NCI-H146 treated with DMSO at 0.1 percent for 48 hours (cell line): ENCODE results near the gene LHCGR.
"Not testable (repeated sequence)": the region's sequence is repeated elsewhere in the genome, so short reads cannot be mapped to it uniquely, and the experiment has no call there.

Source experiments
- DNase-seq: peaks from one replicate; lab custom pipeline; 2025; ENCODE audit not compliant: unreplicated experiment; lab: John Stamatoyannopoulos, UW

LHCGR gene

DNA sequence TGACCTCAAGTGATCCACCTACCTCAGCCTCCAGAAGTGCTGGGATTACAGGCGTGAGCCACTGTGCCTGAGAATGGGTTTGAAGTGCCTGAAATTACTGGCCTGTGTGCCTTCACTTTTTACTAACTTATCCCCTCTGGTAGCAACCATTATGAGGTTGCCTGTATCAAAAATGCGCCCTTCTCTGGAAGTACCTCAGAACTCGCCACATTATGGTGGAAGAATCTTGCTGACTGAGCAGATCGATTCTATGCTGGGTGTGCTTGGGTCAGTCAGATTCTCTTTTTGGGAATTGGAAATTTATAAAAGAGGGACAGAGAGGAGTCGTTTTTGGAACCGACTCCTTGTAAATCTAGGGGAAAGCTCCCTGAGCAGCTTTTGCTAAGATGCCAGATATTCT lies 8.2 kb downstream of the LHCGR start:
- DNase-seq: no peak

DNA sequence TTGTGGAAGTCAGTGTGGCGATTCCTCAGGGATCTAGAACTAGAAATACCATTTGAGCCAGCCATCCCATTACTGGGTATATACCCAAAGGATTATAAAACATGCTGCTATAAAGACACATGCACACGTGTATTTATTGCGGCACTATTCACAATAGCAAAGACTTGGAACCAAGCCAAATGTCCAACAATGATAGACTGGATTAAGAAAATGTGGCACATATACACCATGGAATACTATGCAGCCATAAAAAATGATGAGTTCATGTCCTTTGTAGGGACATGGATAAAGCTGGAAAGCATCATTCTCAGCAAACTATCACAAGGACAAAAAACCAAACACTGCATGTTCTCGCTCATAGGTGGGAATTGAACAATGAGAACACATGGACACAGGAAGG lies 16.3 kb downstream of the LHCGR start:
- not testable (repeated sequence) for DNase-seq

DNA sequence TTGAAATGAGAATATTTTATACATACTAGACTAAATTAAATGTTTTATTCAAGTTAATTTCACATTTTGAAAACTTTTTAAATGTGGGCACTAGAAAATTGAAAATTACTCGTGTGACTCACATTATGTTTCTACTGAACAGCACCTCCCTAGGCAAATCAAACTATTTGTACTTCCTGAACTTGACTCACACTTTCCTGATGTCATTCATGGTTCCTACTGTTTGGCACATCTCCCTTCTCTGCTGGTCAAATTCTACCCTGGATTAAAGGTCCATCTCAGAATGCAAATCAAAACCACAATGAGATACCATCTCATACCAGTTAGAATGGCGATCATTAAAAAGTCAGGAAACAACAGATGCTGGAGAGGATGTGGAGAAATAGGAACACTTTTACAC lies 16.7 kb downstream of the LHCGR start:
- DNase-seq: no peak

DNA sequence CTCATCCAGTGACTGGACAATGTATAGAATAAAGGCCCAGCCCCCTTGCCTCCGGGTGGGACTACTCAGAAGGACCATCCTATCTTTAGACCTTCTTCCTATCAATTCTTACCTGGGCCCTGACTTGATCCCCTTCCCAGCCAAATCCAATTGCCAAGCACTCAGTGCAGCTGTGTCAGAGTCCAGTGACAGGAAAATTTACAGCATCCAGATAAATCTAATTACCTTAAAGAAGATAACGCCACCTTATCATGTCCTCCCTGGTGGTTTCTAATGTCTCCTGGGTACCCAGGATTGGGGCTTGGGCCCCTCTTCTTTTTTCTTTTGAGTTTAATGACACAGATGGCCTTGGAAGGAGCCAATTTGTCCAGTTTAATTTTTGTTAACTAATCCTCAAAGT lies 19.3 kb downstream of the LHCGR start:
- DNase-seq: no peak

DNA sequence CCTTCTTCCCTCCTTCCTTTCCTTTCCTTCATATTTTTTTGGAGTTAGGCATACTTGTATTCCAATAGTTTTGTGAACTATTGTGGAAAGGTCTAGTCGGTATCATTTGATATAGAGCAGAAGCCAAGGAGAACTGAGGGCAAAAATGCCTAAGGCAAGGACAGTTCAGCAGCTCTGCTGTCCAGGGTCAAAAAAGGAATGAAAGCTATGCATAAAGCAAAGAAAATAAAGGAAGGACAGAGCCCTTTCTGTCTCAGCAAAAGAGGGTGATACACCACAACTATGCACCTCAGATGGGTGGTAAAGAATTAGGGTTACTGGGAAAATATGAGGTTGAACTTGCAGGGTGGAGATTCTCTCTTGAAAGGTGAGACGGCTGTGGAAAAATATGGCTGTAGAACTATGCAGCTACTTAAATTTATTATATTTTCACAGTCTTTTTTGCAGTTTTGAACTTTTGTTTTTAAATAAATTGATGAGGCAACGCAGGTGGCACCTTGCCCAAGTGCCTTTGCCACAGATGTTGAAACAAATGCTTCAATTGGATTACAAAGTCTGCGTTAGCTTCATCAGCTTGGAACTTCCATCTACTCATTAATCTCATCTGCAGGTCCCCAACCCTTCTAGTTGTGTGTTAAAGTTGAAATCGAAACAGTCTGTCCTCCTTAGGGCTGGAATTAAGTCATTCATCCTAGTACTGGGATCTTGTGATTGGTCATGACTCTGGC lies 20.8 kb downstream of the LHCGR start:
- DNase-seq: no peak

DNA sequence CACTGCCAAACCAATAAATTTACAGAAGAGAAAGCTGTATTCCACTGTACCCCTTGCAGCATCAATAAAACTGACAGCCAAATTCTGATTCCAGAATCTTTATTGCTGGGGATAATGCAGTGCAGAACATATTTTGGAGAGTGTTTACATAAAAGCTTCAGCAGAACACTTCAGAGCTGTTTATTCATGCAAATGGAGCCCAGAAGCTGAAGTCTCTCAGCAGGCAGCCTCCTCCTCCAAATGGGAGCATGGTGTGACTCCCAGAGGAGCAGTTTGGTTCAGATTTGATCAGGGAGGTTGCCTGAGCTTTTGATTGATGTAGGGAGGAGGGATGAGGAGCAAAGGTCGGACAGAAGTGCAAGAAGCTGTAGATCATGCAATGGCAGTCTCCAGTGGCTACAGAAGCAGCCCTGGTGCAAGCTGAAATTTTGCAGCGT lies 22.4 kb downstream of the LHCGR start:
- no peak for DNase-seq

DNA sequence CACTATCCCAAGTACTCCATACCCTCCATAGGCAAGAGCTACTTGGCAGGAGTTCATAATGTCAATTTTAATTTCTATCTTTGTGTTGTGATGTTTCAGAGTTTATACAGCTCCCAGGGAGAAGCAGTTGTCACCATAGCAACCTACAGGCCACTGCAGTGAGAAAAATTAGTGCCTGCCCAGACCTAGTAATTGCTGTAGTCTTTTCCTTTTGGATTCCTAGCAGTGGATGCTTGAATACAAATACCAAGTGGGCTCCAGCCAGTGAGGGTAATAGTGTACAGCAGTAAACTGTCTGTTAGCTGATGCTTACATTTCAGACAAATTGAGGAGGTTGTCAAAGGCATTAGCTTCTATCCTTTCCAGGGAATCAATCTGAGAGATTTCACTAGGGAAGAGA lies 26.7 kb downstream of the LHCGR start:
- no peak for DNase-seq

DNA sequence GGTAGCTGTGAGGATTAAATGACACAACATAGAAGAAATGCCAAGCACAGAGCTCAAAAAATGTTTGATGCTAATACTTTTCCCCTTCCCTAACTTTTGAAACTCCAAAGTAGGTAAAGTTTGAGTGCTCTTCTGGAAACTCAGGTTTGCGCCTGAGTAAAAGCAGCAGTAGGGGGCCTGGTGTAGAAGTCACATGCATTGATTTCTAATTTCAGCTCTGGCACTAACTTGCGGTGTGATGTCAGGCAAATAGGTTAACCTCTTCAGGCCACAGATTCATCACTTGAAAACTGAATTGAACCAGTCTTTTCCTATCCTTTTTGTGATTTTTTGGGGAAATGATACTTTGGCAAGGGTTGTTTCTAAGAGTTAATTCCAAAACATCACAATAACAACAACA lies 27.2 kb downstream of the LHCGR start:
- DNase-seq: no peak

DNA sequence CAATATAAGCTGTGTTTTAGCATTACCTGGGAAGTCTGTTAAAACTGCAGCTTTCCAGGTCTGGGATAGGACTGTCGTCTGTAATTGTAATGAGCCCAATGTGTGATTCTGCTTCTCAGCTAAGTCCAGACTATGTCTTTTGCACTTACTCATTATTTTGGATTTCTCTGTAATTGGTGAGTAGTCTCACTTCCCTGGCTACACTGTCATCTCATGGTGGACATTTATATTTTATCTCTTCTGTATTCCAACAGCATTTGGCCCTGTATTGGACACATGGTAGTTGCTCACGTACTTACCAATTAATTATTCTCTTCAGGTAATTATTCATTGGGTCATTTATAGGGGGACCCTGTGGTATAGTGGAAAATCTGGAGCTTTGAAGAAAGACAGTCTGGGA lies 28.0 kb downstream of the LHCGR start:
- no peak for DNase-seq

DNA sequence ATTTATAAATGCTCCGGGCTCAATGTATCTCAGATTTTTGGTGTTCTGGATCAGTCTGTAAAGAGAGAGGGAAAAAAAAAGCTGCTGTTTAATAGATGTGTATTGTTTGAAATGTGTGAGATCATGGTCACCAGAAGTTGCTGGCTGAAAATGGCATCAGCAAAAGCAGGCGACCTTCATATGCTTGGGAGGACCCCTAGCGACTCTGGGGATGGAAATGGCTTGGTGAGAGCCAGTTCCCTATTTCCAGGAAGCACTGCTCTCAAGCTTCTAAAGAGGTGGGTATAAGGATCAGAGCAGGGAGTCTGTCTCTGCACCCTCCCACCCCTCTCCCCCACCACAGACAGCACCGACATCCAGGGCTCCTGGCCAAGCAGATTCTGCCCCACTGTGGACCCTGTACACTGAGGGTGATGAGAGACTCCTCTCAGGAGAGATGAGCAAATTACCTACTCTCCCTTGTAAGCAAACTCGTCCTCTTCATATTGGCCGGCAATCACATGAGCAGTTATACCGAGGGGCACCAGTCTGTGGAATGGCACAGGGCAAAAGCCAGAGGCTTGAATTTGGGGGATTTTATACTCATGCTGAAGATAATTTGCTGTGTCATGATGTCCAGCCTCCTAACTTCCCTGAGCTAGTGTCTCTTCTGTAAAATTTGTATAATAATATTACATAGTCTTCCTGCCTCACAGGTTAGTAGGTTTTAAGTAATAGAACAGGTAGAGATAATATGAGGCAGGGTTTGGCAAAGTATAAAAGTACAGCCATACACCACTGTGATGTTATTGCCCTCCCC lies 29.6 kb downstream of the LHCGR start:
- no peak for DNase-seq

DNA sequence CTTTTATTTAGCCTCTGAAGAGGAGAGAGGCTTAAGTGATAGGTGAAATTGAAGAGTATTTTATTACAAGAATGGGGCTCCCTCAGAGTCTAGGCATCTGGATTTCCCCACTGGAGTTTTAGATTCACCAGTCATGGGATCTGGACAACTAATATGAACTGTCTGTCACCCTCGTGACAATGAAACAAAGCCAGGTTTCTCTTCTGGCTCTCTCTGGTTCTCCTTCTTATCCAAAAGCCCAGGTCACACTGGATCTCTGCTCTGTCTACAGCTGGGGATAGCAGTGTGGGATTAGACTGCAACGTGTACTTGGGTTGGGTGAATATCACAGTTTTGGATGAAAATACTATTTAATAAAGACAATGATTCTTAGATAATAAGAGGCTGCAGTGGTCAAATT lies 31.2 kb downstream of the LHCGR start:
- no peak for DNase-seq

DNA sequence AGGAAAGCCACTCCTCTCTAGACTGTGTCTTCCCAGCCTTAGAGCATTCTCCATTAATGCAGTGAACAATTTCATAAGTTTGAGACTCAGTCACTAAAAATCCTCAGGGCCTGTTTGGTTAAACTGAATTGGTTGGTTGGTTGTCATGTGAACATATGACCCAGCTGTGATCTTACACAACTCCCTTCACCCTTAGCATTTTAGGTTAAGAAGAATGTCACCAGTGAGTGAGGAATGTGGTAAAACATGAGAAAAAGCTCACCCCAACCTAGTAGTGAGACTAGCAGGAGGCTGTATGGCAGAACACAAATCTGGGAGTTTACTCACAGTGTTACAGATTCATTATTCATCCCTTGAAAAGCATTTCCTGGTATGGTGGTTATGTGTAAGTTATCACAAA lies 32.4 kb downstream of the LHCGR start:
- DNase-seq: no peak

DNA sequence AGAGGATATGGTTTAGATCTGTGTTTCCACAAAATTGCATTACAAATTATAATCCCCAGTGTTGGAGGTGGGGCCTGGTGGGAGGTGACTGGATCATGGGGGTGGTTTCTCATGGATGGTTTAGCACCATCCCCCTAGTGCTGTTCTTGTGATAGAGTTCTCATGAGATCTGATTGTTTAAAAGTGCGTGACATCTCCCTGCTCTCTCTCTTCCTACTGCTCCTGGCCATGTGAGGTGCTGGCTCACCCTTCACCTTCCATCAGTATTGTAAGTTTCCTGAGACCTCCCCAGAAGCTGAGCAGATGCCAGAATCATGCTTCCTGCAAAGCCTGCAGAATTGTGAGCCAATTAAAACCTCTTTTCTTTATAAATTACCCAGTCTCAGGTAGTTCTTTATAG lies 33.1 kb downstream of the LHCGR start:
- no peak for DNase-seq

DNA sequence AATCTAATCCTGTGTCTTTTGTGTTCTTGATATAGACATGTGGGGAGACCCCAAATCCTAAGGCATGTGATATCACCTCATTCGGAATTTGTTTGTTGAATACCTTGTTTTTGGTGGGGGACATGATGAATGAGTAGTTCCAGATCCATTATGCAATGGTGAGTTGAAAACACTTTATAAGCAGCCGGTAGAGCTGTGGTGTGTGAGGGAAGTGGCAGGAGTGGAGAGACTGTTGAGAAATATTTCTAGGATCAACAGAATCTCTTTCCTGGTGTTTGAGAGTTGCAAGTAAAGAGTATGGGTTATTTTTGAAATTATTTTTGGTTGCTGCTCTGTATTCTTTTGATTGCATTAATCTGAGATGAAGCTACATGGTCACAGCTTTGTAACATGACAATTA lies 34.4 kb downstream of the LHCGR start:
- DNase-seq: no peak

DNA sequence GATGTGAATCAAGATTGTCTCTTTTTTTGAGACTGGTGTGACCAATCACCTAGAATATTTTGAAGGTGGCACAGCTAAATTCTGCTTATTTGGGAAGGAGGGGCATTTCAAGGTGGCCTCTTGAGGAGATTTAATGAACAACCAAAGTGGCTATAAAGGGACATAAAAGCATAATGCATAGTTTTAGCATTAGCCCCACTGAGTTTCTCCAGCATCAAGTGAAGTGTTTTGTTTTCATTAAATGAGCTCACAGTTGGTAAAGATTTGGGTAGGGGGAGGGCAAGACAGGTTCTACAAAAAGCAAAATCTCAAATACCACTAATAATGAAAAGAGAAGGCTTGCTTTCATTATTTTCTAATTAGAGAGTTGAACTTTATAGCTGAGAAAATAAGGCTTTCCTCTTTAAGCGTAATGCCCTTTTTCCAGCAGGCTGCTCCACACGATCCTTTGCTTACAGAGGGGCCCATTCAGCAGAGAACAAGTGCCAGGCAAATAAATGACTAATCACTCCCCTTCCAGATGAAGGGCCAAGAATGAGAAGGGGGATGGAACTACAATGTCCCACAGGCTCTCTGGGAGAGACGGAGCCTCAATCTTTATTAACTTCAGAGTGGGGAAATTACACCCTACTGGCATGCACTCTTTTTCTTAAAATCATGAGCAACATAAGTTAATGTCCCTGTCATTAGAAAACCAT lies 35.9 kb downstream of the LHCGR start:
- DNase-seq: no peak

DNA sequence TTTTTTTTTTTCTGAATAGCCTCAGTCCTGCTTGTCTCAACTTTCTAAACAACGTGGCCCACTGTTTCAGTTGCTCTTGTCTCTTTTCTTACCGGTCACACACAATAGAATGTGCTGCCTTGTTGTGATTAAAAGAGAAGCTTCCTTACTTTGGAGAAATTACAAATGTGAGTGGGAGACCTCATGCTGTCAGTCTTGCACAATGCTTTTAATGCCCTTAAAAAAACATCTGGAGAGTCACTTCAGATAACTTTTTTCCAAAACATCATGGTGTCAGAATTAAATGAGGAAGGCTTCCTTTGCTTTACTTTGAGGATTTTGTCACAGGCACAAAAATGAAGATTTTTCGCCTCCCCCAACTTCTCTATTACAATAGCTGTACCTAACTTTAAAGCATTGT lies 37.7 kb downstream of the LHCGR start:
- no peak for DNase-seq

DNA sequence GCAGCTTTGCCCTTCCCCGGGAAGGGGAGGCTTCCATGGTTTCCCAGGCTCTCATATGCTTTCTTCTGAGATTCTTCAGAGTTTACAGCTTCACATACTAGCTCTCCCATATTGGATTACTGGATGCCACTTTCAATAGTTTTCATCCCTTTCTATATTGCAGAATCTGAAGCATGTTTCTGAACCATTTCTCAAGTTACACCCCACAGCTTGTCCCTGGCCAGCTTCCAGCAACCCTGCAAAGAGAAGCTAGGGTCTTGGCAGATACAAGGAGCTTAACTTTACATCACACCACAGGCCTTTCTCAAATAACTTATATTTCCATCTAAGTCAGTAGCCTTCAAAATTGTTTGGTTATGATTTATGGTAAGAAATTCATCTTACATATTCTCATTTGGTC lies 39.6 kb downstream of the LHCGR start:
- no peak for DNase-seq

DNA sequence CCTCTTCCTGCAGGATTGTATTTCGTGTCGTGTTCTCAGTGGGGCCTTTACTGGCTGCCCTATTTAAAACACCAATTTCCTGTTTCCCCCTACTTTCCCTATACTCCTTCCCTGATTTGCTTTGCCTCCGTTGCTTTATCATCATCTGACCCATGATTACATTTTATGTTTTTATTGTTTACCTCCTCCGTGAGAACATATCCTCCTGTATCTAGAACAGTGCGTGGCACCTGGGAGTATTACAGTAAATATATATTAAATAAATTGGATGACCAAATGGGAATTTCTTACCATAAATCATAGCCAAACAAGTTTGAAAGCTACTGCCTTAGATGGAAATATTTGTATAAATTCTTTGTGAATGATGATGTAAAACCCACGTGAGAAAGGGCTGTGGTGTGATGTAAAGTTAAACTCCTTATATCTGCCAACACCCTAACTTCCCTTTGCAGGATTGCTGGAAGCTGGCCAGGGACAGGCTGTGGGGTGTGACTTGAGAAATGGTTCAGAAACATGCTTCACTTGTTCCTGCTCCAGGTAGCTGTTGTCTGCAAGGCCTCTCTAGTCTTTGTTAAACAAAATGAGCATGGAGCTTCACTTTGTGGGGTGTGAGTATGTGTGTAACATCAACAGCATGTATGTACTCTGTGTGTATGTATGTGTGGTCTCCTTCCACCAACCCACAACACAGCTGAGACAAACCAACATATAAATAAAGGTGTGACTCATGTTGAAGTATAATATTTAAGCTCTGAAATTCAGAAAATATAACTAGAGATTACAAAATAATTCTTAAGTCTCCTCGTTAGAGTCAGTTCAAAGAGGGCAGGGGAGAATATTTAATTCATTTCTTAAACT lies 40.3 kb downstream of the LHCGR start:
- no peak for DNase-seq

DNA sequence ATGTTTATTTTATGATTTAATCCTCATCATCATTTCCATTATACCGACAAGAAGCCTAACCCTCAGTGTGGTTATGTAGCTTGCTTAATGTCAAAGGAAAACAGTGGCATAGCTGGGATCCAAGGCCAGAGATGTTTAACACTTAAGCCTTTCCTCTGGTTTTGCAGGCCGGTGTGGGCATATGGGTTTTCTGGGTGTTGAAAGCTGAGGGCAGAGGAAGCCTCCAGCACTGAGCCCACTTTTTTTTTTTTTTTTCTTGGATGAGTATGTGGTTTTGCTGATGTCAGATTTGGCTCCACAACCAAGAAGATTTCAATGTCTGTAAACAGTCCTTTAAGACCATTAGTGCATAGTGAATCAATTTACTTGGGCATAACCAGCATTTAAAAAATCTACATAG lies 41.3 kb downstream of the LHCGR start:
- DNase-seq: no peak

DNA sequence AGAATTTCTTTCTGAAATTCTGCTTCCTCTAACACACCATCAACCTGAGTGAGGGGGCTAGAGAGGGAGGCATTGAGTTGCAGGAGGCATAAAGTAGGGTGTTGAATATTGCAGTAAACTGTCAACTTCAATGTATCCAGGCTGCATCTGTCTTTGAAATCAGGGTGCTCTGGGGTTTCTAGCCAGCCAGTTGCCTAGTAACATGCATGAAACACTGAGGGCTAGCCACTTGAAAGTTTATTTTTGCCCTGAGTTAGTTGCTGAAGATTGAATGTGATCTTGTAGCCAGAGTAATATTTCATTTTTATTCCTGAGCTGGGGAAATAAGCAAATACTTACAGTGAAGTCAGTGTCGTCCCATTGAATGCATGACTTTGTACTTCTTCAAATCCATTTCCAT lies 41.9 kb downstream of the LHCGR start:
- no peak for DNase-seq

DNA sequence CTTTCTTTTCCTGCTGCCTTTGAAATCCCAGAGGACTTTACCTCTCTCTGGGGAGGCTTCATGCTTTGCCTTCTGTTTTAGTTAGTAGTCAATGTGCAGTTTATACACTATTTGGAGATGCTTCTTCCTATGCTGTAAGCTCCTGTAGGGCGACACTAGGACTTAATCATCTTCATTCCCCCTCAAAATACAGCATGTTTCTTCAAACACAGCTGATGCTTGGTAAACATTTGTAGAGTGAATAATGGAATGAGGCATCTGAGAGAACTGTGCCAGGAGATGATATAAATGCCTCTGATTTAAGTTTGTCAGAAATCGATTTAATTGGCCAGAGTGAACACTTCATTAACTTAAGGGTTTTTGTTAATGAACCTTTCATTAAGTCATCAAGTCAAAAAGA lies 43.4 kb downstream of the LHCGR start:
- no peak for DNase-seq
